HEK293T (cell line): ENCODE measurements around the gene KRTAP10-10.

Source experiments
- CTCF ChIA-PET: fragments of 350-600 bp; formaldehyde crosslinking; extraction: SDS; loops from one replicate; lab custom pipeline; 2021; ENCODE audit warnings: antibody characterized with exemption, inconsistent platforms; lab: Yijun Ruan, JAX
- POLR2A ChIA-PET: fragments of 350-600 bp; formaldehyde crosslinking; extraction: SDS; loops from one replicate; lab custom pipeline; 2020; ENCODE audit warnings: antibody characterized with exemption, inconsistent platforms; lab: Yijun Ruan, JAX
- DNase-seq: peaks from one replicate; pipeline ENCODE4 v3.0.0; 2012; ENCODE audit warnings: mixed read lengths; ENCODE audit errors: extremely low spot score
- ARNT ChIP-seq: fragments of 450-650 bp; IDR thresholded peaks from 2 replicates; pipeline ENCODE4 v1.6.1; 2017; ENCODE audit warnings: mild to moderate bottlenecking
- BHLHE40 ChIP-seq: fragments of 450-650 bp; IDR thresholded peaks from 2 replicates; pipeline ENCODE4 v1.6.1; 2016; ENCODE audit warnings: mild to moderate bottlenecking, moderate library complexity, borderline replicate concordance
- CTBP1 ChIP-seq: fragments of 450-650 bp; IDR thresholded peaks from 2 replicates; pipeline ENCODE4 v1.6.1; 2016; ENCODE audit warnings: borderline replicate concordance
- ELF4 ChIP-seq: fragments of 450-650 bp; IDR thresholded peaks from 2 replicates; pipeline ENCODE4 v1.6.1; 2017; ENCODE audit warnings: antibody characterized with exemption
- FOXA1 ChIP-seq: fragments of 450-650 bp; IDR thresholded peaks from 2 replicates; pipeline ENCODE4 v1.6.1; 2016; ENCODE audit warnings: mild to moderate bottlenecking
- FOXK2 ChIP-seq: fragments of 450-650 bp; IDR thresholded peaks from 2 replicates; pipeline ENCODE4 v1.6.1; 2016; ENCODE audit warnings: mild to moderate bottlenecking
- FOXM1 ChIP-seq: fragments of 450-650 bp; IDR thresholded peaks from 2 replicates; pipeline ENCODE4 v1.6.1; 2017; ENCODE audit warnings: mild to moderate bottlenecking, borderline replicate concordance
- HDGF ChIP-seq: fragments of 450-650 bp; IDR thresholded peaks from 2 replicates; pipeline ENCODE4 v1.6.1; 2017; ENCODE audit warnings: antibody characterized with exemption, borderline replicate concordance
- L3MBTL2 ChIP-seq: fragments of 450-650 bp; conservative IDR thresholded peaks from 2 replicates; pipeline ENCODE4 v1.6.1; 2016; ENCODE audit warnings: mild to moderate bottlenecking
- LEF1 ChIP-seq: fragments of 450-650 bp; IDR thresholded peaks from 2 replicates; pipeline ENCODE4 v1.6.1; 2017; ENCODE audit warnings: mild to moderate bottlenecking, borderline replicate concordance
- NFRKB ChIP-seq: fragments of 450-650 bp; IDR thresholded peaks from 2 replicates; pipeline ENCODE4 v1.6.1; 2016; ENCODE audit warnings: mild to moderate bottlenecking, moderate library complexity
- SP1 ChIP-seq: fragments of 450-650 bp; IDR thresholded peaks from 2 replicates; pipeline ENCODE4 v1.6.1; 2017
- SUZ12 ChIP-seq: fragments of 450-650 bp; IDR thresholded peaks from 2 replicates; pipeline ENCODE4 v1.6.1; 2016; ENCODE audit warnings: mild to moderate bottlenecking
- TARDBP ChIP-seq: fragments of 450-650 bp; IDR thresholded peaks from 2 replicates; pipeline ENCODE4 v1.6.1; 2016
- ZNF384 ChIP-seq: fragments of 450-650 bp; IDR thresholded peaks from 2 replicates; pipeline ENCODE4 v1.6.1; 2016
- TF ChIP-seq, protein P1 (sequence below): fragments of 450-650 bp; IDR thresholded peaks from 2 replicates; pipeline ENCODE4 v1.6.1; 2016

The KRTAP10-10 gene

DNA sequence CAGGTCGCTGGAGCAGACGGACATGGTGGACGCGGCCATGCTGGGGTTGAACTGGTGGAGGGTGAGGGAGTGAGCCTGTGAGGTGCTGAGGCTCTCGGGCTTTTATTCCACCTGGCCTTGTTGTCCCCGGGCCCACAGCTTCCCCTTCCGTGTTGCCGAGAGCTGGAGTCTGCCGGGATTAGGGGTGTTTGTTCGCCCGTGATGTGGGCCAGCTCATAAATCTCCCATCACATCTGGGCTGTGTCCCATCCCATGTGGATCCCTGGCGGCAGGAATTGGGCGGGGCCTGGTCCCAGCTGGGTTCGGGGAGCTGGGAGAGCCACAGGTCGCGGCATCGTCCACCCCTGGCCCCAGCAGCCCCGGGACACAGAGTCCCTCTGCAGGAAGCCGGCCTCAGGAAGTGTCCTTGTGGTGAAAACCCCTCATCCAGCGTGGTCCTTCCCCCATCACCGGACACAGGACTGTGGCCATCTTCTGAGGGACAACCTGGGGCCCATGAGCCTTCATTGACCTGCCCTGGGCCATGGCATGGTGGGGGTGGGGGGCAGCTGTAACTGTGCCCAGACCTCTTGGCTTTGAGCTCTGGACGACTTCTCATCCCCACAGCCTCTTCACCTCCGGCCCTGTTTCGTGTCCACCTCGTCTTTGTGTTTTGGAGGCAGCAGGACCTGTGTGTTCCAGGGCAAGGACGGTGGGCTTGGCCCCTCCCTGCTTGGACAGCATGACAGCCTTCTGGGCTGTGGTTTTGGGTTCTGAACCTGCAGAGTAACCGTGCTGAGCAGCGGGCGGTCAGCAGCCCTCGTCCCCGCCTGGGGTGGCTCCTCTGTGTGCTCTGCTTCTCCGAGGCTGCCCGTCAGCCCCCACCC is 44.5 kb upstream of the KRTAP10-10 start, which contains the start of gene KRTAP10-6:
Gene KRTAP10-6, minus strand, starts transcription at position 60 of the 866 bp plus-strand sequence. Its CDS starts 21 bp downstream, at position 39.
- no peak for DNase-seq
- TF ChIP-seq LEF1 (no peak), TARDBP (no peak), HDGF (no peak), SUZ12 (no peak), CTBP1 (no peak), L3MBTL2 (no peak), FOXM1 (no peak), BHLHE40 (no peak), ELF4 (no peak), FOXA1 (no peak), NFRKB (no peak), FOXK2 (no peak), ZNF384 (no peak), ARNT (no peak), SP1 (no peak)
- TF ChIP-seq, protein P1, sequence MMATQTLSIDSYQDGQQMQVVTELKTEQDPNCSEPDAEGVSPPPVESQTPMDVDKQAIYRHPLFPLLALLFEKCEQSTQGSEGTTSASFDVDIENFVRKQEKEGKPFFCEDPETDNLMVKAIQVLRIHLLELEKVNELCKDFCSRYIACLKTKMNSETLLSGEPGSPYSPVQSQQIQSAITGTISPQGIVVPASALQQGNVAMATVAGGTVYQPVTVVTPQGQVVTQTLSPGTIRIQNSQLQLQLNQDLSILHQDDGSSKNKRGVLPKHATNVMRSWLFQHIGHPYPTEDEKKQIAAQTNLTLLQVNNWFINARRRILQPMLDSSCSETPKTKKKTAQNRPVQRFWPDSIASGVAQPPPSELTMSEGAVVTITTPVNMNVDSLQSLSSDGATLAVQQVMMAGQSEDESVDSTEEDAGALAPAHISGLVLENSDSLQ: no peak
- ChIA-PET POLR2A (no interaction called here), CTCF (no interaction called here)

DNA sequence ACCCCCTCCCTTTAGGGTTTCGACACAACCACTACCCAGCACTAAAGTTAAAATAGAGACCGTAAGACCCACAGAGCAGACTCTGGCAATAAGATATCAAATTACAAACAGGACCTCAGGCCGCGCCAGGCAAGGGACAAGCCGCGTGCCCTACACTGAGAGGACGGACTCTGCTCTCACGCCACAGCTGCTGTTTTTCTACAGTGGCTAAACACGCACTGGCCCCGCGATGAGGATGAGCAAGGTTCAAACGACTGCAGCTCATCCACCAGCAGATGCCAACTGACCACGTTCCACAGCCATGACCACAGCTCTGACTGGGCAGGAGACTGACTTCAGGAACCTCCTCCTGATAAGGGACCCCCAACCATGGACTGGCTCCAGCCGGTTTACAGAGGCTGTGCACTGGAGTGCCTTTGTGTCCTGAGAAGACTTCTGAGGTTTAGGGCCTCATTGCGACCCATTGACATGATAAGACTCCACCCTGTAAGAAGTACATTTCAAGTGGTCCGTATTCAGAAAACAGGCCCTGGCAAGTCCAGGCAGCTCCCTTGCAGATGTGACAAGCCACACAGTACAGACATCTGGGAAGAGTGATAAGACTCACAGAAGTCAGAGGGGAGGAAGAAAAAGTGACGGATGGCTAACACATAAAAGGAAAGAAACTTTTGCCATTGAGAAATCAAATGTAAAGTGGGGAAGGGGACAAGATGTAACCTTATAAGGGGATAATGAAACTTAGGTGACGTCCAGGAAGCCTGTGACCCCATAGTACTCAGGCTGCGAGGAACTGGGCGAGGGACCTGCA is 43.4 kb upstream of the KRTAP10-10 start:
- TF ChIP-seq HDGF (no peak), ZNF384 (no peak), LEF1 (no peak), NFRKB (no peak), TARDBP (no peak), CTBP1 (no peak), FOXK2 (no peak), ARNT (no peak)
- ChIA-PET CTCF (no interaction called here), POLR2A (no interaction called here)
- no peak for DNase-seq

DNA sequence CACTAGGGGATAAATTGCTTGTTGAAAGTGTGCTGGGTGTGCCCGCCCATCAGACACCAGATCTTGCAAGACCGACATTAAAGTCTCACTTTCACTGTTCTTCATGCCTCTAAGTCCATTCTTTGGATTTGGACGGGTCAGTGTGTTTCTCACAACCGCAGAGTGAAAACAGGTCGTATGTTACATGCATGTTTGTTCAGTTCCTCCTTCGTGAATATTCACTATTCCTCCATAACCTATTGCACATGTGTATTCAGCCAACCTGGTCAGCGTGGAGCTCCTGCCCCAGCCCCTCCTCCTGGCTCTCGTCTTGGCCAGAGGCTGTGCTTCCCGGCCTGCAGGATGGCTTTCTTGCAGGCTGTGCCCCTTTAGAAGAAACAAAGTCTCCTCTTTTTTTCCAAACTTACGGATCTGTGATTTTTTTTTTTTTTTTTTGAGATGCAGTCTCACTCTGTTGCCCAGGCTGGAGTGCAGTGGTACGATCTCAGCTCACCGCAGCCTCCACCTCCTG is 42.7 kb upstream of the KRTAP10-10 start:
- DNase-seq: no peak
- ChIA-PET CTCF (no interaction called here), POLR2A (no interaction called here)
- TF ChIP-seq SP1 (no peak), ARNT (no peak), L3MBTL2 (no peak), FOXA1 (no peak), ELF4 (no peak), BHLHE40 (no peak), LEF1 (no peak), SUZ12 (no peak), TARDBP (no peak), FOXK2 (no peak), HDGF (no peak), ZNF384 (no peak), FOXM1 (no peak)
- TF ChIP-seq, protein P1: no peak

DNA sequence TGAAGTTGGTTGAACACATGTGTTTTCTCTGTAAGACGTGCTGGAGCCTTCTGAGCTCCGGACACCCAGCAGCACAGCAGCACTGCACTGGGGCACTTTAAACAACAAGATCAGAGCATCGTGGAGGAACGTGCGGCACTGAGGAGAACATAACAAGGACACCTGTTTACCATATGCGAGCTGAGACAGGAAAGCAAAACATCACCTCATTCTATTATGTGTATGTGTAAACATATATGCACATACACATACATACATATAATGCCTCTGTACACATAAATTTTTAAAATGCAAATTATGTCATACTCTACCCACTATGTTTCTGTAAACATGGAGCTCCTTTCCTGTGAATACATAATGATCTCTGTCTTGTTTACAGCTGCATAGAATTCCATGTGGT is 41.6 kb upstream of the KRTAP10-10 start:
- TF ChIP-seq CTBP1: no peak
- no peak for TF ChIP-seq BHLHE40
- TF ChIP-seq SP1: no peak
- no peak for TF ChIP-seq L3MBTL2
- no peak for TF ChIP-seq FOXA1
- TF ChIP-seq FOXK2: no peak
- no peak for TF ChIP-seq ELF4
- TF ChIP-seq NFRKB: no peak
- TF ChIP-seq, protein P1: no peak
- no peak for TF ChIP-seq LEF1
- TF ChIP-seq ARNT: no peak
- TF ChIP-seq SUZ12: no peak
- TF ChIP-seq TARDBP: no peak
- TF ChIP-seq FOXM1: no peak
- TF ChIP-seq HDGF: no peak
- TF ChIP-seq ZNF384: no peak
- DNase-seq: no peak
- POLR2A ChIA-PET: interaction anchor here (1.1 kb wide), 1 partner anchor 206 kb away, joined by 3 read pairs; the partner anchor contains the start of gene UBE2G2
- CTCF ChIA-PET: no interaction called here

DNA sequence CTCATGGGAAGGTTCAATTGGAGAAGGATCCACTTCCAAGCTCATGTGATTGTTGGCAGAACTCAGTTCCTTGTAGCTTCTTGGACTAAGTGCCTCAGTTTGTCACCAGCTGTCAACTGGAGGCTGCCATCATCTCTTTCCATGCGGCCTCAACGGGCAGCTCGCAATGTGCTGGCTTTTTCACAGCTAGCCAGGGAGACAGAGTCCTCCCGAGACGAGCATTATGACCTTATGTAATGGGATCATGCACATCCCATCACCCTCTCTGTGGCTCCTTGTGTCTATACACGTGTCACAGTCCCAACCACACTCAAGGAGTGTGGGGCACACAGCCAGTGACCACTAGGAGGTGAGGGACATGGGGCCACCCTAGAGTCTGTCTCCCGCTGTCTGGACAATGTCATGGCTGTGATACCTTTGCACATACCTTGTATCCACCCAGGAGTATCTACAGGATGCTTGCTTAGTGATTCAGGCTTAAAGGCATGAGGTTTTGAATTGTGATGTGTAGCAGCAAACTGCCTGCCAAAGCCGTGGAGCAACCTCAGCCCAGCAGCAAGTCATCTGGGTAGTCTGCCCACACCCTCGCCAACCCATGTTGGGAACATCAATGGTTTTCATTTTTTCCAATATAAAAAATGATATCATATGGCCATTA is 41.0 kb upstream of the KRTAP10-10 start:
- POLR2A ChIA-PET: interaction anchor here (1.1 kb wide), 1 partner anchor 205 kb away, joined by 3 read pairs; the partner anchor contains the start of gene UBE2G2
- CTCF ChIA-PET: no interaction called here
- no peak for DNase-seq
- TF ChIP-seq ELF4 (no peak), LEF1 (no peak), L3MBTL2 (no peak), ZNF384 (no peak), FOXK2 (no peak), BHLHE40 (no peak), FOXA1 (no peak), CTBP1 (no peak), SUZ12 (no peak), TARDBP (no peak), SP1 (no peak)
- TF ChIP-seq, protein P1: no peak
